Measurements from ENCODE around the gene ZSCAN18. TPM values are rescaled to one million over a fixed set of nuclear protein-coding genes. Genes with fewer than 3 reads are reported as not detected.

The ZSCAN18 gene
- total RNA-seq, 3 donors from 2014 or later: 29.1 to 94.4 (median 66.2) TPM

DNA sequence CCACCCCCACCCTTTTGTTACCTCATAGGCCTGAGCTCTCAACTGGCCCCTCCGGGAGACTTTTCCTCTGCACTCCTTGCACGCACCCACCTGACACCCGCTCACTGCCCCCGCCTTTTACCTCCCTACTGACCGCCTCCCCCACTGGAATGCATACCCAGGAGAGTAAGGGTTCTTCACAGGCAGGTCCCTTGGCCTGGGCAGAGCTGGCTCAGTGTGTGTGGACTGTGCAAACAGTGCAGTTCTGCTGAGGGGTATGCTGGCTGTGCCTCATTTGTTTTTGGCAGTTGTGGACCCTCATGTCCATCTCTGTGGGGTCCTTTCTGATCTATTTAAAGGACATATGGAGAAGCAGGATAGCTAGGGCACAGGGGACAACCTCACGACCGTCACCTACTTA is 5.0 kb downstream of the ZSCAN18 start:
- H3K27ac ChIP-seq: no peak overlapping the region
- no peaks in the 10 kb centered on the region for H3K27me3 ChIP-seq
- no peak for DNase-seq (ENCODE audit: low spot score in 2 of 2)
- no peaks in the 10 kb centered on the region for H3K4me1 ChIP-seq
- intact Hi-C loops (cut with DNase I; ENCODE audit: low total_unique reads): loop anchor here (5.0 kb wide), 1 partner anchor 1361 kb away; no protein-coding TSS in a partner anchor
- no peak for TF ChIP-seq POLR2A (IDR thresholded peaks at IDR 0.05)
- TF ChIP-seq POLR2AphosphoS5 (IDR thresholded peaks at IDR 0.05): no peak
- H3K4me3 ChIP-seq: no peak overlapping the region
- peaks cover 62 to 86% of the 10 kb centered on the region in 2 donors for H3K9me3 ChIP-seq
- H3K36me3 ChIP-seq: peaks cover 14% of the 10 kb centered on the region

- intact Hi-C loops (cut with DNase I; ENCODE audit: low total_unique reads): loop anchor here (5.0 kb wide), 1 partner anchor 1359 kb away; no protein-coding TSS in a partner anchor
These were observed 6.6 kb downstream of the ZSCAN18 start for GRCh38 chr19:58091251-58091995.

DNA sequence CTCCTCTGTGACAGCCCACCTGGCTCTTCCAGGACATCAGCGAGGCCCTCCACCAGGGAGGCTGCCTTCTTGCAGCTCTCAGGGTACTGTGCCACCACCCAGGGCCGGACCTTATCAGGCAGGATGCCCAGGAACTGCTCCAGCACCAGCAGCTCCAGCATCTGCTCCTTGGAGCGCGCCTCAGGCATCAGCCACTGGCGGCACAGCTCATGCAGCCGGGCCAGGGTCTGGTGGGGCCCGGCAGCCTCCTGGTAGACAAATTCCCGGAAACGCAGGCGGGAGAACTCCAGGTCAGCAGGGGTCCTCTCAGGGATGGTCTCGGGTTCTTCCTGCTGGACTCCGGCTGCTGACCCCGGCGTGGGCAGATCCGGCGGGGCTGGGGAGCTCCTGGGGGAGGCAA is 8.2 kb downstream of the ZSCAN18 start:
- Histone ChIP-seq H3K4me3 (no peak overlapping the region), H3K9me3 (peaks cover 91 to 95% of the 10 kb centered on the region in 2 donors), H3K36me3 (peaks cover 33% of the 10 kb centered on the region), H3K27ac (no peak overlapping the region), H3K27me3 (no peaks in the 10 kb centered on the region), H3K4me1 (no peaks in the 10 kb centered on the region)
- intact Hi-C loops (cut with DNase I; ENCODE audit: low total_unique reads): loop anchor here (5.0 kb wide), 1 partner anchor 1358 kb away; no protein-coding TSS in a partner anchor
- TF ChIP-seq POLR2A (IDR thresholded peaks at IDR 0.05) (no peak), POLR2AphosphoS5 (IDR thresholded peaks at IDR 0.05) (no peak)
- TF ChIP-seq, protein P1, sequence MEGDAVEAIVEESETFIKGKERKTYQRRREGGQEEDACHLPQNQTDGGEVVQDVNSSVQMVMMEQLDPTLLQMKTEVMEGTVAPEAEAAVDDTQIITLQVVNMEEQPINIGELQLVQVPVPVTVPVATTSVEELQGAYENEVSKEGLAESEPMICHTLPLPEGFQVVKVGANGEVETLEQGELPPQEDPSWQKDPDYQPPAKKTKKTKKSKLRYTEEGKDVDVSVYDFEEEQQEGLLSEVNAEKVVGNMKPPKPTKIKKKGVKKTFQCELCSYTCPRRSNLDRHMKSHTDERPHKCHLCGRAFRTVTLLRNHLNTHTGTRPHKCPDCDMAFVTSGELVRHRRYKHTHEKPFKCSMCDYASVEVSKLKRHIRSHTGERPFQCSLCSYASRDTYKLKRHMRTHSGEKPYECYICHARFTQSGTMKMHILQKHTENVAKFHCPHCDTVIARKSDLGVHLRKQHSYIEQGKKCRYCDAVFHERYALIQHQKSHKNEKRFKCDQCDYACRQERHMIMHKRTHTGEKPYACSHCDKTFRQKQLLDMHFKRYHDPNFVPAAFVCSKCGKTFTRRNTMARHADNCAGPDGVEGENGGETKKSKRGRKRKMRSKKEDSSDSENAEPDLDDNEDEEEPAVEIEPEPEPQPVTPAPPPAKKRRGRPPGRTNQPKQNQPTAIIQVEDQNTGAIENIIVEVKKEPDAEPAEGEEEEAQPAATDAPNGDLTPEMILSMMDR (IDR thresholded peaks at IDR 0.05): no peak
- DNase-seq (ENCODE audit: low spot score in 2 of 2): no peak

More at GRCh38 chr19:58091251-58091995, 6.6 kb downstream of the ZSCAN18 start:
- Histone ChIP-seq H3K4me3 (no peak overlapping the region), H3K36me3 (peaks cover 23% of the 10 kb centered on the region), H3K27me3 (no peaks in the 10 kb centered on the region), H3K4me1 (no peaks in the 10 kb centered on the region), H3K27ac (no peak overlapping the region), H3K9me3 (peaks cover 79 to 95% of the 10 kb centered on the region in 2 donors)
- DNase-seq (ENCODE audit: low spot score in 2 of 2): no peak
- TF ChIP-seq, protein P1 (IDR thresholded peaks at IDR 0.05): no peak
- TF ChIP-seq POLR2AphosphoS5 (IDR thresholded peaks at IDR 0.05) (no peak), POLR2A (IDR thresholded peaks at IDR 0.05) (no peak)

- Histone ChIP-seq H3K27ac (no peak overlapping the region), H3K36me3 (peaks cover 37% of the 10 kb centered on the region), H3K9me3 (peaks cover 95 to 97% of the 10 kb centered on the region in 2 donors), H3K27me3 (no peaks in the 10 kb centered on the region), H3K4me3 (no peak overlapping the region), H3K4me1 (no peaks in the 10 kb centered on the region)
- TF ChIP-seq, protein P1 (IDR thresholded peaks at IDR 0.05): no peak
- TF ChIP-seq POLR2AphosphoS5 (IDR thresholded peaks at IDR 0.05) (no peak), POLR2A (IDR thresholded peaks at IDR 0.05) (no peak)
- intact Hi-C loops (cut with DNase I; ENCODE audit: low total_unique reads): no loop called here
- no peak for DNase-seq (ENCODE audit: low spot score in 2 of 2)
These were observed 9.4 kb downstream of the ZSCAN18 start for GRCh38 chr19:58088521-58089052.

DNA sequence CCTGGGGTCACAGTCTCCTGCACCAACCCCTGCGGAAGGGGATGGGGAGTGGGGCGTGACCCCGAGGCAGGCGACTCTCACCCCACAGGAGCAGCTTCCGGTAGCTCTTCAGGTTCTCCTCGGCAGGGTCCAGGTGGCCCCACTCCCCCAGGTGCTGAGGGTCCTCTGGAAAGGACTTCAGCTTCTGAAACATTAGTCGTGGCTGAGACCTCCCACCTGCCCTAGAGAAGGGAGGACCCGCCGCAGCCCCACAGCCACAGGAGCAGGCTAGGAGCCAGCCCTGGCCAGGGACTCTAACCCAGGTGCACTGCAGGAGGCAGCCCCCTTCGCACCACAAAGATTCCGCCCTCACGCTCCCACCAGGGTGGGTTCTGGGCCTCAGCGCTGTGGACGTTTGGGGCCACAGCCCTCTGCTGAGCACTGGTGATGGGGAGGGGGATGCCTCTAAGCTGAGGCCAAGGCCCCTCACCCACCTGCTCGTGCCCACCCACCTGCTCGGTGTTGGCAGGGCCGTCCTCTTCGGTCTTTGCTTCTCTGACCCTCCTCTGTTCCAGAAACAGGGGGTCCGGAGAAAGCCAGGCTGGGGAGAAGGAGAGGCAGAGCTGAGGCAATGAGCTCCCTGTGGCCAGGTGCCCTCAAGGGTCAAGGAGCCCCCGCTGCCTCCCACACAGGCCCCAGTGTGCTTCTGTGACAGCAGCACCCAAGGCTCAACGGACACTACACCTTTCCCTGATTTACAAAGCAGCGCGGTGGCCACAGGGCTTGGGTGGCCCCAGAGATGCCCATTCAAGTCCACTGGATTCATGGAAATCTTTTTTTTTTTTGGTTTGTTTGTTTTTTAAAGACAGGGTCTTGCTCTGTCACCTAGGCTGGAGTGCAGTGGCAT is 11.0 kb downstream of the ZSCAN18 start:
- peak overlapping the region in 1 of 3 donors; percentile 15 for H3K4me3 ChIP-seq
- intact Hi-C loops (cut with DNase I; ENCODE audit: low total_unique reads): no loop called here
- TF ChIP-seq, protein P1 (IDR thresholded peaks at IDR 0.05): no peak
- no peak for TF ChIP-seq POLR2AphosphoS5 (IDR thresholded peaks at IDR 0.05)
- TF ChIP-seq POLR2A (IDR thresholded peaks at IDR 0.05): no peak
- H3K36me3 ChIP-seq: peaks cover 37% of the 10 kb centered on the region
- H3K4me1 ChIP-seq: no peaks in the 10 kb centered on the region
- no peak for DNase-seq (ENCODE audit: low spot score in 2 of 2)
- H3K27ac ChIP-seq: no peak overlapping the region
- H3K27me3 ChIP-seq: no peaks in the 10 kb centered on the region
- H3K9me3 ChIP-seq: peaks cover 96 to 97% of the 10 kb centered on the region in 2 donors
